ENCODE results near the gene NOPCHAP1. TPM values are rescaled to one million over a fixed set of nuclear protein-coding genes. Genes with fewer than 3 reads are reported as not detected.

Gene NOPCHAP1
- total and polyA plus RNA-seq, 2 of the 4 experiments (the other 2 are of a cell fraction) = 5.6 to 9.3 TPM

- Histone ChIP-seq H3K56ac (ENCODE audit: extremely low read depth, insufficient read depth, low read length) (no peak within 1 kb of the TSS; the same call in 1 of the 2 replicates), H2BK5ac (ENCODE audit: low read depth, low read length, poor library complexity, severe bottlenecking) (peak within 1 kb of the TSS; percentile 10), H3K9ac (ENCODE audit: low read depth, low read length) (peak within 1 kb of the TSS; percentile 75), H3K9me3 (ENCODE audit: control insufficient read depth, insufficient read depth, low read length) (no peaks in the 10 kb centered on the region), H2BK20ac (ENCODE audit: low read depth, low read length) (peak within 1 kb of the TSS; percentile 40), H3K79me1 (ENCODE audit: low read depth in 1 of 2, low read length in 2 of 2) (no peaks in the 10 kb centered on the region), H4K91ac (ENCODE audit: insufficient read depth, low read depth, low read length) (peak within 1 kb of the TSS; percentile 78; the same call in 1 of the 2 replicates), H3K27me3 (ENCODE audit: control insufficient read depth, insufficient read depth, low read length) (peaks cover 22% of the 10 kb centered on the region), H3K4me3 (ENCODE audit: insufficient read depth, low read depth, low read length) (peak within 1 kb of the TSS; percentile 62), H3K4ac (ENCODE audit: low read depth, low read length) (peak within 1 kb of the TSS; percentile 79), H2BK15ac (ENCODE audit: low read depth, low read length) (peak within 1 kb of the TSS; percentile 60; the same call in 1 of the 3 replicates), H4K5ac (ENCODE audit: low read depth, low read length) (peak within 1 kb of the TSS; percentile 38), H3K23ac (ENCODE audit: low read depth, low read length) (0 out of 2 replicates have a peak within 1 kb of the TSS, but pooled peaks have one; percentile 13), H3K18ac (ENCODE audit: low read depth, low read length) (peak within 1 kb of the TSS; percentile 40; the same call in 1 of the 2 replicates), H2AK5ac (ENCODE audit: low read depth, low read length) (peak within 1 kb of the TSS; percentile 13; the same call in 1 of the 2 replicates), H3K9me1 (ENCODE audit: insufficient read depth, low read length) (no peaks in the 10 kb centered on the region), H2AFZ (replicated peaks; ENCODE audit: low read length, poor library complexity) (peak within 1 kb of the TSS; percentile 98), H2BK120ac (ENCODE audit: low read depth, low read length) (peak within 1 kb of the TSS; percentile 73), H4K20me1 (ENCODE audit: insufficient read depth, low read length) (no peaks in the 10 kb centered on the region), H3K4me1 (ENCODE audit: control insufficient read depth, insufficient read depth, low read length) (peaks cover 10% of the 10 kb centered on the region), H4K8ac (ENCODE audit: low read depth in 2 of 2, low read length in 2 of 2) (peak within 1 kb of the TSS; percentile 77 to 85), H2AK9ac (replicated peaks; ENCODE audit: low read depth, low read length, poor library complexity) (peak within 1 kb of the TSS; percentile 89), H3K27ac (ENCODE audit: insufficient read depth, low read length) (peak within 1 kb of the TSS; percentile 57), H3K36me3 (ENCODE audit: control insufficient read depth, insufficient read depth, low read length) (no peaks in the 10 kb centered on the region), H3K14ac (replicated peaks; ENCODE audit: low read depth, low read length) (peak within 1 kb of the TSS; percentile 53; the same call in 1 of the 2 replicates), H3K4me2 (ENCODE audit: low read depth, low read length) (peak within 1 kb of the TSS; percentile 85)
- 1% methylated on average over 17 of the region's 83 CpGs; no CpG with 5 or more reads in 1 of the 2 experiments for WGBS, 2 experiments (ENCODE audit: extremely low coverage in 2 of 2, insufficient read length in 1 of 2)
- peak; percentile 93 for DNase-seq
- BruUV-seq (replicated peaks) = no TSS peak
- ChIA-PET POLR2A (ENCODE audit: unreplicated experiment) (no interaction called here), CTCF (interaction anchor here (0.5 kb wide), 1 partner anchor 16 kb away, joined by 4 read pairs; no protein-coding TSS in a partner anchor)
- in situ Hi-C loops (cut with MboI; ENCODE audit: low sequenced_read_pairs) (no loop called here), intact Hi-C loops (cut with micrococcal nuclease) (no loop called here), dilution Hi-C loops (cut with HindIII; ENCODE audit: low sequenced_read_pairs, unreplicated experiment) (no loop called here)
- peak; percentile 93 for ATAC-seq (ENCODE audit: low read depth)
- TF ChIP-seq NFE2L2 (IDR thresholded peaks at IDR 0.05; ENCODE audit: low read depth, low read length) (peak; percentile 63), FOS (IDR thresholded peaks at IDR 0.05; ENCODE audit: low read depth, low read length) (peak; percentile 80), RAD21 (IDR thresholded peaks at IDR 0.05; ENCODE audit: low read length) (no peak), ELK1 (IDR thresholded peaks at IDR 0.05; ENCODE audit: borderline replicate concordance, low read depth, low read length) (no peak), MAFK (IDR thresholded peaks at IDR 0.05; ENCODE audit: low read depth, low read length) (peak; percentile 63), MXI1 (IDR thresholded peaks at IDR 0.05; ENCODE audit: borderline replicate concordance, low read depth, low read length) (peak; percentile 82), MAZ (IDR thresholded peaks at IDR 0.05; ENCODE audit: borderline replicate concordance, low read depth, low read length) (peak; percentile 69; the same call in 1 of the 2 replicates), USF2 (IDR thresholded peaks at IDR 0.05; ENCODE audit: low read depth, low read length) (peak; percentile 77), CEBPB (IDR thresholded peaks at IDR 0.05; ENCODE audit: low read depth, low read length) (no peak), BHLHE40 (IDR thresholded peaks at IDR 0.05; ENCODE audit: low read depth, low read length) (peak; percentile 56; the same call in 1 of the 2 replicates), CTCF (conservative IDR thresholded peaks at IDR 0.05; ENCODE audit: low read depth, low read length) (0 out of 2 replicates have a peak, but pooled peaks have one; percentile 13), POLR2A (IDR thresholded peaks at IDR 0.05; ENCODE audit: low read depth, low read length) (peak; percentile 59), RCOR1 (IDR thresholded peaks at IDR 0.05; ENCODE audit: insufficient replicate concordance, low read length) (no peak)
Observed at GRCh38 chr12:104958001-104958804, 27.9 kb upstream of the NOPCHAP1 start, which contains the start of gene SLC41A2. SLC41A2 (minus strand) TSS chr12:104958290; CDS start chr12:104928527, 29,763 bp downstream.

Measured in IMR-90 (cell line).